Measurements from ENCODE around the gene FAN1. TPM values are rescaled to one million over a fixed set of nuclear protein-coding genes. Genes with fewer than 3 reads are reported as not detected.

The FAN1 gene
- polyA plus RNA-seq, 3 donors = 0.38 to 7.9 (median 0.95) TPM

- Mint-ChIP-seq H3K27ac (peak overlapping the region in 3 of 7 donors; percentile 22 to 66 (median 35)), H3K27me3 (ENCODE audit: low read depth in 3 of 3) (peaks cover 0 to 2% (median 0%) of the 10 kb centered on the region in 3 donors), H3K36me3 (peaks cover 57 to 72% of the 10 kb centered on the region in 2 donors), H3K4me3 (no peak overlapping the region), H3K9me3 (peaks cover 0 to 2% (median 0%) of the 10 kb centered on the region in 7 donors), H3K4me1 (peaks cover 59% of the 10 kb centered on the region)
- Histone ChIP-seq H3K4me3 (replicated peaks in 1 of 3; ENCODE audit: low read depth in 2 of 3, low read length in 3 of 3) (no peak overlapping the region), H3K4me1 (ENCODE audit: control insufficient read depth in 1 of 2, insufficient read depth in 2 of 2, low read length in 2 of 2) (peaks cover 34 to 49% of the 10 kb centered on the region in 2 donors), H4K20me1 (ENCODE audit: insufficient read depth, low read length) (peaks cover 99% of the 10 kb centered on the region), H3K36me3 (replicated peaks in 1 of 2; ENCODE audit: control insufficient read depth in 1 of 2, insufficient read depth in 2 of 2, low read length in 2 of 2) (peaks cover 57 to 73% of the 10 kb centered on the region in 2 donors), H2AFZ (ENCODE audit: insufficient read depth, low read depth, low read length, poor library complexity, severe bottlenecking) (no peak overlapping the region), H3K27me3 (ENCODE audit: control insufficient read depth in 2 of 2, insufficient read depth in 2 of 2, low read length in 2 of 2) (no peaks in the 10 kb centered on the region), H3K9ac (ENCODE audit: insufficient read depth, low read length, poor library complexity, severe bottlenecking) (no peak overlapping the region), H3K27ac (ENCODE audit: low read depth in 1 of 2, low read length in 2 of 2) (peak overlapping the region in 1 of 2 donors; percentile 46), H3K79me2 (ENCODE audit: insufficient read depth, low read length) (peaks cover 95% of the 10 kb centered on the region), H3K4me2 (replicated peaks; ENCODE audit: extremely low read depth, low read length, poor library complexity, severe bottlenecking) (no peak overlapping the region), H3K9me3 (replicated peaks in 1 of 2; ENCODE audit: control insufficient read depth in 1 of 2, insufficient read depth in 1 of 2, low read length in 2 of 2) (no peaks in the 10 kb centered on the region)
- intact Hi-C loops (cut with micrococcal nuclease) = no loop called here
- no peak for TF ChIP-seq CTCF (IDR thresholded peaks at IDR 0.05)
- WGBS (ENCODE audit: insufficient coverage) = 90% methylated on average over 3 of the region's 6 CpGs
- DNase-seq = no peak
Measured at GRCh38 chr15:30984542-30984941, 80.8 kb downstream of the FAN1 start.

GRCh38 chr15:30985081-30985531 is 81.4 kb downstream of the FAN1 start:
- intact Hi-C loops (cut with micrococcal nuclease) = no loop called here
- Histone ChIP-seq H3K9ac (ENCODE audit: insufficient read depth, low read length, poor library complexity, severe bottlenecking) (no peak overlapping the region), H3K4me1 (ENCODE audit: control insufficient read depth in 1 of 2, insufficient read depth in 2 of 2, low read length in 2 of 2) (peaks cover 34 to 49% of the 10 kb centered on the region in 2 donors), H2AFZ (ENCODE audit: insufficient read depth, low read depth, low read length, poor library complexity, severe bottlenecking) (no peak overlapping the region), H3K27ac (ENCODE audit: low read depth in 1 of 2, low read length in 2 of 2) (peak overlapping the region in 1 of 2 donors; percentile 46), H3K79me2 (ENCODE audit: insufficient read depth, low read length) (peaks cover 97% of the 10 kb centered on the region), H3K4me2 (replicated peaks; ENCODE audit: extremely low read depth, low read length, poor library complexity, severe bottlenecking) (no peak overlapping the region), H4K20me1 (ENCODE audit: insufficient read depth, low read length) (peaks cover 99% of the 10 kb centered on the region), H3K4me3 (replicated peaks in 1 of 3; ENCODE audit: low read depth in 2 of 3, low read length in 3 of 3) (no peak overlapping the region), H3K9me3 (replicated peaks in 1 of 2; ENCODE audit: control insufficient read depth in 1 of 2, insufficient read depth in 1 of 2, low read length in 2 of 2) (no peaks in the 10 kb centered on the region), H3K36me3 (replicated peaks in 1 of 2; ENCODE audit: control insufficient read depth in 1 of 2, insufficient read depth in 2 of 2, low read length in 2 of 2) (peaks cover 57 to 72% of the 10 kb centered on the region in 2 donors), H3K27me3 (ENCODE audit: control insufficient read depth in 2 of 2, insufficient read depth in 2 of 2, low read length in 2 of 2) (no peaks in the 10 kb centered on the region)
- Mint-ChIP-seq H3K36me3 (peaks cover 60 to 75% of the 10 kb centered on the region in 2 donors), H3K27ac (peak overlapping the region in 6 of 7 donors; percentile 14 to 66 (median 32)), H3K27me3 (ENCODE audit: low read depth in 3 of 3) (peaks cover 0 to 2% (median 0%) of the 10 kb centered on the region in 3 donors), H3K4me1 (peaks cover 57% of the 10 kb centered on the region), H3K4me3 (no peak overlapping the region), H3K9me3 (peaks cover 0 to 2% (median 0%) of the 10 kb centered on the region in 7 donors)
- WGBS (ENCODE audit: insufficient coverage) = 48% methylated on average over 3 of the region's 3 CpGs
- TF ChIP-seq CTCF (IDR thresholded peaks at IDR 0.05) = no peak
- no peak for DNase-seq

Data from CD14-positive monocyte (primary cell).